ENCODE measurements around the gene LRRC72. TPM values are rescaled to one million over a fixed set of nuclear protein-coding genes. Genes with fewer than 3 reads are reported as not detected.

LRRC72 gene
- total RNA-seq, 1 experiment from 2014 or later, result not detected

GRCh38 chr7:16529697-16530096, 3.1 kb downstream of the LRRC72 start:
- no peak for TF ChIP-seq TCF7L2 (IDR thresholded peaks at IDR 0.05; ENCODE audit: low read depth, low read length)
- Histone ChIP-seq H3K4me3 (ENCODE audit: low read depth in 2 of 2, low read length in 2 of 2) (no peak overlapping the region), H3K36me3 (ENCODE audit: control insufficient read depth, insufficient read depth, low read length) (no peaks in the 10 kb centered on the region), H3K9me3 (ENCODE audit: control insufficient read depth, insufficient read depth, low read depth, low read length) (no peaks in the 10 kb centered on the region), H3K4me1 (ENCODE audit: control insufficient read depth, insufficient read depth, low read length) (no peaks in the 10 kb centered on the region), H3K27me3 (ENCODE audit: control insufficient read depth, insufficient read depth, low read length) (no peaks in the 10 kb centered on the region; the same call in 1 of the 2 replicates), H3K27ac (ENCODE audit: low read length) (no peak overlapping the region)
- POLR2A ChIA-PET, result no interaction called here
- no peak for ATAC-seq
- no peak for DNase-seq (ENCODE audit: low read depth, low spot score)
- intact Hi-C loops (cut with micrococcal nuclease; ENCODE audit: unreplicated experiment), result no loop called here
- no TSS peak for BruUV-seq (replicated peaks)
- CTCF ChIA-PET, result no interaction called here
- in situ Hi-C loops (cut with HindIII; ENCODE audit: low pct_unique_long_range_greater_than_20kb, low sequenced_read_pairs), result no loop called here

GRCh38 chr7:16531707-16532106, 5.1 kb downstream of the LRRC72 start:
- POLR2A ChIA-PET, result no interaction called here
- Histone ChIP-seq H3K27me3 (ENCODE audit: control insufficient read depth, insufficient read depth, low read length) (no peaks in the 10 kb centered on the region), H3K36me3 (ENCODE audit: control insufficient read depth, insufficient read depth, low read length) (no peaks in the 10 kb centered on the region), H3K27ac (ENCODE audit: low read length) (no peak overlapping the region), H3K4me1 (ENCODE audit: control insufficient read depth, insufficient read depth, low read length) (no peaks in the 10 kb centered on the region), H3K9me3 (ENCODE audit: control insufficient read depth, insufficient read depth, low read depth, low read length) (no peaks in the 10 kb centered on the region), H3K4me3 (ENCODE audit: low read depth in 2 of 2, low read length in 2 of 2) (no peak overlapping the region)
- intact Hi-C loops (cut with micrococcal nuclease; ENCODE audit: unreplicated experiment) (no loop called here), in situ Hi-C loops (cut with HindIII; ENCODE audit: low pct_unique_long_range_greater_than_20kb, low sequenced_read_pairs) (no loop called here)
- no TSS peak for BruUV-seq (replicated peaks)
- ATAC-seq (no peak), DNase-seq (ENCODE audit: low read depth, low spot score) (no peak)
- CTCF ChIA-PET, result no interaction called here
- no peak for TF ChIP-seq POLR2AphosphoS5 (IDR thresholded peaks at IDR 0.05; ENCODE audit: low read depth, low read length)
- TF ChIP-seq REST (IDR thresholded peaks at IDR 0.05; ENCODE audit: insufficient read depth in 1 of 2, low read depth in 2 of 2, low read length in 1 of 2), result no peak
- TF ChIP-seq TCF7L2 (IDR thresholded peaks at IDR 0.05; ENCODE audit: low read depth, low read length), result no peak

- Histone ChIP-seq H3K4me3 (ENCODE audit: low read depth in 2 of 2, low read length in 2 of 2) (no peak overlapping the region), H3K27ac (ENCODE audit: low read length) (no peak overlapping the region), H3K4me1 (ENCODE audit: control insufficient read depth, insufficient read depth, low read length) (no peaks in the 10 kb centered on the region), H3K27me3 (ENCODE audit: control insufficient read depth, insufficient read depth, low read length) (no peaks in the 10 kb centered on the region), H3K36me3 (ENCODE audit: control insufficient read depth, insufficient read depth, low read length) (no peaks in the 10 kb centered on the region), H3K9me3 (ENCODE audit: control insufficient read depth, insufficient read depth, low read depth, low read length) (no peaks in the 10 kb centered on the region)
- ATAC-seq (no peak), DNase-seq (ENCODE audit: low read depth, low spot score) (no peak)
- no peak for TF ChIP-seq POLR2AphosphoS5 (IDR thresholded peaks at IDR 0.05; ENCODE audit: low read depth, low read length)
- TF ChIP-seq TCF7L2 (IDR thresholded peaks at IDR 0.05; ENCODE audit: low read depth, low read length), result no peak
- no peak for TF ChIP-seq CTCF (IDR thresholded peaks at IDR 0.05)
- no peak for TF ChIP-seq SIN3A (IDR thresholded peaks at IDR 0.05; ENCODE audit: borderline replicate concordance, insufficient read depth, low read depth, low read length)
- TF ChIP-seq REST (IDR thresholded peaks at IDR 0.05; ENCODE audit: insufficient read depth in 1 of 2, low read depth in 2 of 2, low read length in 1 of 2), result no peak
- intact Hi-C loops (cut with micrococcal nuclease; ENCODE audit: unreplicated experiment), result no loop called here
- no TSS peak for BruUV-seq (replicated peaks)
- CTCF ChIA-PET, result no interaction called here
- POLR2A ChIA-PET, result no interaction called here
- in situ Hi-C loops (cut with HindIII; ENCODE audit: low pct_unique_long_range_greater_than_20kb, low sequenced_read_pairs), result no loop called here
These were observed 5.6 kb downstream of the LRRC72 start for GRCh38 chr7:16532272-16532671.
